ENCODE data around the gene PSMD9.

- TF ChIP-seq CTCF (conservative IDR thresholded peaks at IDR 0.05; ENCODE audit: low read depth in 2 of 2) (no peak), ZNF462 (CRISPR knock-in tag; IDR thresholded peaks at IDR 0.05) (no peak), JUNB (IDR thresholded peaks at IDR 0.05; ENCODE audit: unreplicated experiment) (no peak), EZH2 (IDR thresholded peaks at IDR 0.05; ENCODE audit: low read depth, unreplicated experiment) (no peak), POLR2AphosphoS5 (IDR thresholded peaks at IDR 0.05; ENCODE audit: low read depth) (no peak), EZH2phosphoT487 (IDR thresholded peaks at IDR 0.05; ENCODE audit: unreplicated experiment) (no peak), CREB1 (CRISPR knock-in tag; IDR thresholded peaks at IDR 0.05; ENCODE audit: low read depth) (no peak), NANOG (IDR thresholded peaks at IDR 0.05; ENCODE audit: borderline replicate concordance) (no peak), REST (IDR thresholded peaks at IDR 0.05; ENCODE audit: unreplicated experiment) (no peak), ETS1 (IDR thresholded peaks at IDR 0.05) (no peak), STAT1 (IDR thresholded peaks at IDR 0.05; ENCODE audit: unreplicated experiment) (no peak)
Observed at GRCh38 chr12:121943926-121944325, 55.3 kb downstream of the PSMD9 start.

All from GM23338 (cell line).